ENCODE results near the gene DR1. TPM values are rescaled to one million over a fixed set of nuclear protein-coding genes. Genes with fewer than 3 reads are reported as not detected.

Gene DR1
- total RNA-seq, 4 donors from 2014 or later, result 12.3 to 47.5 (median 32.9) TPM

DNA sequence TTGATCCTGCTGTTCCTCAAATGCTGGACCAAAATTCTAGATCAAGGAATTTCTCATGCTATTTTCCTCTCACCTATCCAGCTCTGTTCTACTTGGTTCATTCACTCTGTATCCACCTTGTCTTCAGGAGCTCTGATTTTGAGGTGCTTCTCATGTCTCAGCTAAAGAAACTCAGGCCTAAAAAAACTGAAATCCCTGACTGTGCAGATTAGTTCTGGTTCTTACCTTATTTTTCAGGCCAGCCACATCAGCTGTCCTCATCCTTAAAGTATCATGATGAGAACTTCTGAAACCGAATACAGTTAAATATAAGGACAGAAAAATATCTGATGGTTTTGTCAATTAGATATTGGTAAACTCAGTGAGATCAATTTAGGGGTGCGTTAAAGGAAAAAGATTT lies 27.8 kb upstream of the DR1 start:
- Histone ChIP-seq H3K4me1 (peaks cover 0 to 6% (median 0%) of the 10 kb centered on the region in 4 donors), H3K27ac (no peak overlapping the region), H3K27me3 (no peaks in the 10 kb centered on the region), H3K4me3 (no peak overlapping the region), H3K9me3 (no peaks in the 10 kb centered on the region), H3K36me3 (no peaks in the 10 kb centered on the region)
- intact Hi-C loops (cut with DNase I; ENCODE audit: low total_unique reads) (no loop called here), in situ Hi-C loops (cut with MboI; ENCODE audit: low pct_ligation_motif_present in 1 of 4, low pct_unique_long_range_greater_than_20kb in 1 of 4, low sequenced_read_pairs in 3 of 4) (loop anchor here in 2 of 4 donors (25.0 kb wide), 3 partner anchors 119 to 519 kb away; partner anchors contain the start of gene FNBP1L (in 1 of the 2))
- 92 to 96% methylated on average over 2 of the region's 2 CpGs for WGBS, 2 donors (ENCODE audit: low coverage in 1 of 2)
- DNase-seq, result no peak
- no peak for TF ChIP-seq EP300 (IDR thresholded peaks at IDR 0.05; ENCODE audit: low read depth)
- TF ChIP-seq POLR2A (IDR thresholded peaks at IDR 0.05), result no peak
- no peak for TF ChIP-seq POLR2AphosphoS5 (IDR thresholded peaks at IDR 0.05)
- TF ChIP-seq, protein P1, sequence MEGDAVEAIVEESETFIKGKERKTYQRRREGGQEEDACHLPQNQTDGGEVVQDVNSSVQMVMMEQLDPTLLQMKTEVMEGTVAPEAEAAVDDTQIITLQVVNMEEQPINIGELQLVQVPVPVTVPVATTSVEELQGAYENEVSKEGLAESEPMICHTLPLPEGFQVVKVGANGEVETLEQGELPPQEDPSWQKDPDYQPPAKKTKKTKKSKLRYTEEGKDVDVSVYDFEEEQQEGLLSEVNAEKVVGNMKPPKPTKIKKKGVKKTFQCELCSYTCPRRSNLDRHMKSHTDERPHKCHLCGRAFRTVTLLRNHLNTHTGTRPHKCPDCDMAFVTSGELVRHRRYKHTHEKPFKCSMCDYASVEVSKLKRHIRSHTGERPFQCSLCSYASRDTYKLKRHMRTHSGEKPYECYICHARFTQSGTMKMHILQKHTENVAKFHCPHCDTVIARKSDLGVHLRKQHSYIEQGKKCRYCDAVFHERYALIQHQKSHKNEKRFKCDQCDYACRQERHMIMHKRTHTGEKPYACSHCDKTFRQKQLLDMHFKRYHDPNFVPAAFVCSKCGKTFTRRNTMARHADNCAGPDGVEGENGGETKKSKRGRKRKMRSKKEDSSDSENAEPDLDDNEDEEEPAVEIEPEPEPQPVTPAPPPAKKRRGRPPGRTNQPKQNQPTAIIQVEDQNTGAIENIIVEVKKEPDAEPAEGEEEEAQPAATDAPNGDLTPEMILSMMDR (IDR thresholded peaks at IDR 0.05), result no peak

DNA sequence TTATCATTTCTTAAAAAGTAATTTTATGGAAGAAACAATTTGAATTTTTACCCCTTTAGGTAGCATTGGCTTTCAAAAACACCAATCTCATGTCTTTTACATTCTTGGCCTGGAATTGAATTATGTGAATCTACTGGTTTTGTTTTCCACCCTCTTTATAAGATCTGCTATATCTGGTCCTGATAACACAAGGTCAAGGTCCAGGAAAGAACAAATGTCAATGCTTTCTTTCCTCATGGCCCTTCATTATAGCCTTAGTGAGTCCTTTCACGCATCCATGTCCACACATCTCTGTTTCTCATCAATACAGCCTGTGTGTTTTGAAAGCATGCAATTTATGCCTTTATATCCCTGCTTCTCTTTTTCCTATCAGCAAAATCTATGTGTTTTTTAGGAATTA lies 24.0 kb upstream of the DR1 start:
- TF ChIP-seq POLR2A (IDR thresholded peaks at IDR 0.05), result no peak
- TF ChIP-seq, protein P1 (IDR thresholded peaks at IDR 0.05), result no peak
- TF ChIP-seq EP300 (IDR thresholded peaks at IDR 0.05; ENCODE audit: low read depth), result no peak
- TF ChIP-seq POLR2AphosphoS5 (IDR thresholded peaks at IDR 0.05), result no peak
- H3K9me3 ChIP-seq, result no peaks in the 10 kb centered on the region
- no peaks in the 10 kb centered on the region for H3K27me3 ChIP-seq
- in situ Hi-C loops (cut with MboI; ENCODE audit: low pct_ligation_motif_present in 1 of 4, low pct_unique_long_range_greater_than_20kb in 1 of 4, low sequenced_read_pairs in 3 of 4), result loop anchor here in 2 of 4 donors (25.0 kb wide), 3 partner anchors 116 to 516 kb away; partner anchors contain the start of gene FNBP1L (in 1 of the 2)
- H3K4me1 ChIP-seq, result peaks cover 0 to 22% (median 0%) of the 10 kb centered on the region in 4 donors
- 67 to 79% methylated on average over 1 of the region's 1 CpG for WGBS, 2 donors (ENCODE audit: low coverage in 1 of 2)
- no peaks in the 10 kb centered on the region for H3K36me3 ChIP-seq
- H3K4me3 ChIP-seq, result no peak overlapping the region
- H3K27ac ChIP-seq, result no peak overlapping the region
- intact Hi-C loops (cut with DNase I; ENCODE audit: low total_unique reads), result no loop called here
- no peak for DNase-seq

DNA sequence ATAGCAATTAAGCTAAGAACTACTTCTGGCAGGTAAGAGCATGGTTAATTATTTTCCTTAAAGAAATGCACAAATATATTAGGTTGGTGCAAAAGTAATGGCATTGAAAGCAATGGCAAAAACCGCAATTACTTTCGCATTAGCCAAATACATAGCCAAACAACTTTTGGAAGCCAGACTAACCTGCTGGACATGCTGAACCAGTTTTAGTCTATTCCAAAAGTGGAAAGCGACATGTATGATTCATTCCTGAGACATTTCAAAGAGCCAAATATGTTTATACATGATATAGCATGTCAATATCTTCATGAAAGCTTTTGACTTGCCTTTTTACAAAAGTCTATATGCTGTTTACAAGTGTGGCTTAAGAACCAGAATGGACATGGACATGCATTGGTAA lies 23.4 kb upstream of the DR1 start:
- no peaks in the 10 kb centered on the region for H3K27me3 ChIP-seq
- intact Hi-C loops (cut with DNase I; ENCODE audit: low total_unique reads) (no loop called here), in situ Hi-C loops (cut with MboI; ENCODE audit: low pct_ligation_motif_present in 1 of 4, low pct_unique_long_range_greater_than_20kb in 1 of 4, low sequenced_read_pairs in 3 of 4) (loop anchor here in 2 of 4 donors (25.0 kb wide), 3 partner anchors 115 to 515 kb away; partner anchors contain the start of gene FNBP1L (in 1 of the 2))
- no peak for DNase-seq
- no peak overlapping the region for H3K27ac ChIP-seq
- no peaks in the 10 kb centered on the region for H3K36me3 ChIP-seq
- WGBS, 2 donors (ENCODE audit: low coverage in 1 of 2), result 95 to 100% methylated on average over 3 of the region's 3 CpGs
- H3K4me1 ChIP-seq, result peaks cover 0 to 22% (median 0%) of the 10 kb centered on the region in 4 donors
- H3K4me3 ChIP-seq, result no peak overlapping the region
- no peaks in the 10 kb centered on the region for H3K9me3 ChIP-seq
- TF ChIP-seq, protein P1 (IDR thresholded peaks at IDR 0.05), result no peak
- TF ChIP-seq POLR2AphosphoS5 (IDR thresholded peaks at IDR 0.05) (no peak), POLR2A (IDR thresholded peaks at IDR 0.05) (no peak), EP300 (IDR thresholded peaks at IDR 0.05; ENCODE audit: low read depth) (no peak)

DNA sequence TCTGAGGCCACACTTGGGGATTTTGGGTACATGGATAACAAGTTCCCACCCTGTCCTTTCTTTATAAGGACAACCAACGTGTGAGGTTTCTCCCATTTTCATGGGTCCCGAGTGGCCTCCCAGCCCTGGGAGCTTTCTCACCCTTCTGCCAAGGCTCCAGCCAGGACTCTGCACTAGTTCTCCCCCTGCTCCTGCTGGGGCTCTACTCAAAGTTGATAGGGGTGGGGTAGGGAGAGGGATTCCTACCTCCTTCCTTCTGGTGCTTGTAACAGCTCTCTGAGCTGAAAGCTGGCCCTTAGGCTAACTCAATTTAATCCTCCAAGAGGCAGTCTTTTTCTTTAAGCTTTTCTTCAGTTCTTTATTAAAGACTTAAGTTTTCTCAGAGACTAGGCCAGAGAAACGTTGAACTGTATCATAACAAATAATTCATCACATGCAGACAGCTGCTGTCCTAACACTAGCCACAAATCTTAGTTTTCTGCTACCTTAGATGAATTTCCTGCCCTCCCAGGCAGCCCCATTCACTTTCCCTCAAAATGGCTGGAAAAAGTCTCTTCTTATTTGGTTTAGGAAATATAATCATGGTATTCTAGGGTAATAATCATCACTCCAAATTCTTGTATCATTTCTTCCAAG lies 22.4 kb upstream of the DR1 start:
- H3K27ac ChIP-seq, result no peak overlapping the region
- no peaks in the 10 kb centered on the region for H3K27me3 ChIP-seq
- intact Hi-C loops (cut with DNase I; ENCODE audit: low total_unique reads), result no loop called here
- no peaks in the 10 kb centered on the region for H3K9me3 ChIP-seq
- DNase-seq, result no peak
- no peak overlapping the region for H3K4me3 ChIP-seq
- in situ Hi-C loops (cut with MboI; ENCODE audit: low pct_ligation_motif_present in 1 of 4, low pct_unique_long_range_greater_than_20kb in 1 of 4, low sequenced_read_pairs in 3 of 4), result loop anchor here in 2 of 4 donors (25.0 kb wide), 3 partner anchors 114 to 514 kb away; partner anchors contain the start of gene FNBP1L (in 1 of the 2)
- 38 to 78% methylated on average over 3 of the region's 3 CpGs for WGBS, 2 donors (ENCODE audit: low coverage in 1 of 2)
- no peak for TF ChIP-seq EP300 (IDR thresholded peaks at IDR 0.05; ENCODE audit: low read depth)
- TF ChIP-seq, protein P1 (IDR thresholded peaks at IDR 0.05), result no peak
- H3K36me3 ChIP-seq, result no peaks in the 10 kb centered on the region
- peaks cover 0 to 22% (median 0%) of the 10 kb centered on the region in 4 donors for H3K4me1 ChIP-seq

Measured in transverse colon (tissue), 4 donors.